PC-3 (cell line): ENCODE measurements around the gene FBXO27. TPM values are rescaled to one million over a fixed set of nuclear protein-coding genes. Genes with fewer than 3 reads are reported as not detected.
"Not testable (repeated sequence)": the region's sequence is repeated elsewhere in the genome, so short reads cannot be mapped to it uniquely, and the experiment has no call there.

Experiments
- ATAC-seq: fragments of 200-7000 bp; cut with Tn5 transposase; 2 replicates; pipeline ENCODE4 v1.9.1; 2020; ENCODE audit warnings: mild to moderate bottlenecking, moderate library complexity
- BruUV-seq: library from RNA; stranded (reverse); fragments of 400-500 nt; replicated peaks from 2 replicates; lab custom pipeline; 2021; lab: Mats Ljungman, UMichigan
- CTCF ChIA-PET: fragments of 300-600 bp; sonication (Branson Sonifier 250); formaldehyde crosslinking; loops from one replicate; lab custom pipeline; 2022; ENCODE audit warnings: antibody characterized with exemption; lab: Charles Lee
- POLR2A ChIA-PET: fragments of 300-600 bp; sonication (Branson Sonifier 250); formaldehyde crosslinking; loops from one replicate; lab custom pipeline; 2022; ENCODE audit warnings: antibody characterized with exemption; ENCODE audit not compliant: unreplicated experiment; lab: Charles Lee
- DNase-seq: peaks from one replicate; pipeline ENCODE4 v3.0.0-alpha.2; 2015
- H2AFZ ChIP-seq: fragments of 300-600 bp; sonication (generic); 2 replicates; pipeline ENCODE4 v1.6.0; 2016; ENCODE audit warnings: antibody characterized with exemption, low read length
- H3F3A ChIP-seq: fragments of 300-600 bp; sonication (generic); one replicate; pipeline ENCODE4 v1.6.0; 2017; ENCODE audit warnings: antibody characterized with exemption, low read length, control low read depth, mild to moderate bottlenecking; ENCODE audit not compliant: unreplicated experiment
- H3K27ac ChIP-seq: fragments of 300-600 bp; sonication (generic); 2 replicates; pipeline ENCODE4 v1.5.1; 2016; ENCODE audit warnings: mild to moderate bottlenecking, low read length
- H3K27me3 ChIP-seq: fragments of 300-600 bp; sonication (generic); 2 replicates; pipeline ENCODE4 v1.6.1; 2016; ENCODE audit warnings: low read length, mixed read lengths
- H3K36me3 ChIP-seq: fragments of 300-600 bp; sonication (generic); 2 replicates; pipeline ENCODE4 v1.6.1; 2016; ENCODE audit warnings: low read depth, mixed run types, low read length, mixed read lengths
- H3K4me1 ChIP-seq: fragments of 300-600 bp; sonication (generic); 2 replicates; pipeline ENCODE4 v1.5.1; 2016; ENCODE audit warnings: low read length; ENCODE audit not compliant: insufficient read depth
- H3K4me2 ChIP-seq: fragments of 300-600 bp; sonication (generic); 2 replicates; pipeline ENCODE4 v1.6.0; 2016; ENCODE audit warnings: low read length
- H3K4me3 ChIP-seq: fragments of 300-600 bp; sonication (generic); 2 replicates; pipeline ENCODE4 v1.5.1; 2016; ENCODE audit warnings: mild to moderate bottlenecking, low read length, mixed read lengths
- H3K79me2 ChIP-seq: fragments of 300-600 bp; sonication (generic); 2 replicates; pipeline ENCODE4 v1.6.1; 2017; ENCODE audit warnings: low read length, mixed read lengths
- H3K9ac ChIP-seq: fragments of 300-600 bp; sonication (generic); 2 replicates; pipeline ENCODE4 v1.6.0; 2016; ENCODE audit warnings: mild to moderate bottlenecking, low read length
- H3K9me2 ChIP-seq: fragments of 300-600 bp; sonication (generic); replicated peaks from 2 replicates; pipeline ENCODE4 v1.6.1; 2016; ENCODE audit warnings: mixed run types, low read length, mixed read lengths
- H3K9me3 ChIP-seq: fragments of 300-600 bp; sonication (generic); 2 replicates; pipeline ENCODE4 v1.6.1; 2016; ENCODE audit warnings: low read length, mixed read lengths
- H4K20me1 ChIP-seq: fragments of 300-600 bp; sonication (generic); 2 replicates; pipeline ENCODE4 v1.6.1; 2016; ENCODE audit warnings: low read length, mixed read lengths
- EZH2 ChIP-seq: fragments of 300-600 bp; sonication (generic); IDR thresholded peaks from one replicate; pipeline ENCODE4 v1.6.1; 2017; ENCODE audit warnings: antibody characterized with exemption, mild to moderate bottlenecking, low read length; ENCODE audit not compliant: unreplicated experiment
- EZH2phosphoT487 ChIP-seq: fragments of 300-600 bp; sonication (generic); IDR thresholded peaks from 2 replicates; pipeline ENCODE4 v1.6.1; 2018; ENCODE audit warnings: mild to moderate bottlenecking, antibody characterized with exemption, low read length, borderline replicate concordance
- intact Hi-C: fragments of 100-400 bp; cut with micrococcal nuclease; formaldehyde crosslinking; loops from 2 replicates; pipeline ENCODE4 v1.9.0; 2023
- total RNA-seq: library from RNA; depleted of rRNA; stranded (reverse); fragments of >200 nt; gene quantifications from 2 replicates; pipeline ENCODE4 v1.2.3, GENCODE V29; 2014
- TF ChIP-seq, protein P1 (sequence below): fragments of 300-600 bp; sonication (generic); conservative IDR thresholded peaks from 2 replicates; pipeline ENCODE4 v1.5.1; 2017; ENCODE audit warnings: antibody characterized with exemption, low read depth, mild to moderate bottlenecking, low read length

FBXO27 gene
- total RNA-seq, 1 experiment from 2014 or later = 7.1 TPM

DNA sequence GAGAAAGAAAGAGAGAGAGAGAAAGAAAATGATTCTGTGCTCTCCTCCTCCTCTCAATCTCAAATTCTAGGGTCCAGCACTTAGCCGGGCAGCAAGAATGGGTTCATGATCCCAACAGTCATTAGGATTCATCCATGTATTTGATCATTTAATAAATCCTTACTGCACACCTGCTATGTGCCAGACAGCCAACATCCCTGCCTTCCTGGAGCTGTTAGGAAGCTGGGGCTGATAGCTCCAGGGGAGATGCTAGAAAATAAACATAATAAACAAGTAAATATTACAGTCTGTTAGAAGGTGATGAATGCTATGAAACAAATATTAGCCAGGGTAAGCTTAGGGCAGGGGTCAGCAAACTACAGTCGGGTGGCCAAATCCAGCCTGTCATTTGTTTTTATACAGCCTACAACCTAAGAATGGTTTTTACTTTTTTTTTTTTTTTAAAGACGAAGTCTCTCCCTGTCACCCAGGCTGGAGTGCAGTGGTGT is 41.9 kb upstream of the FBXO27 start:
- H3K27me3 ChIP-seq = no peaks in the 10 kb centered on the region
- BruUV-seq = TSS peak; percentile 97
- no peaks in the 10 kb centered on the region for H4K20me1 ChIP-seq
- ATAC-seq = no peak
- peak overlapping the region; percentile 52 for H2AFZ ChIP-seq
- H3K9me2 ChIP-seq = no peaks in the 10 kb centered on the region
- peaks cover 10% of the 10 kb centered on the region for H3K79me2 ChIP-seq
- ChIA-PET CTCF (no interaction called here), POLR2A (interaction anchor here (0.6 kb wide), 2 partner anchors 125 to 143 kb away, joined by 5 to 6 read pairs; partner anchors contain the start of genes MRPS12 and SARS2)
- H3K4me1 ChIP-seq = peaks cover 30% of the 10 kb centered on the region
- no peaks in the 10 kb centered on the region for H3F3A ChIP-seq
- H3K27ac ChIP-seq = peak overlapping the region; percentile 98
- peak overlapping the region; percentile 80 for H3K9ac ChIP-seq
- TF ChIP-seq EZH2 = no peak
- TF ChIP-seq, protein P1, sequence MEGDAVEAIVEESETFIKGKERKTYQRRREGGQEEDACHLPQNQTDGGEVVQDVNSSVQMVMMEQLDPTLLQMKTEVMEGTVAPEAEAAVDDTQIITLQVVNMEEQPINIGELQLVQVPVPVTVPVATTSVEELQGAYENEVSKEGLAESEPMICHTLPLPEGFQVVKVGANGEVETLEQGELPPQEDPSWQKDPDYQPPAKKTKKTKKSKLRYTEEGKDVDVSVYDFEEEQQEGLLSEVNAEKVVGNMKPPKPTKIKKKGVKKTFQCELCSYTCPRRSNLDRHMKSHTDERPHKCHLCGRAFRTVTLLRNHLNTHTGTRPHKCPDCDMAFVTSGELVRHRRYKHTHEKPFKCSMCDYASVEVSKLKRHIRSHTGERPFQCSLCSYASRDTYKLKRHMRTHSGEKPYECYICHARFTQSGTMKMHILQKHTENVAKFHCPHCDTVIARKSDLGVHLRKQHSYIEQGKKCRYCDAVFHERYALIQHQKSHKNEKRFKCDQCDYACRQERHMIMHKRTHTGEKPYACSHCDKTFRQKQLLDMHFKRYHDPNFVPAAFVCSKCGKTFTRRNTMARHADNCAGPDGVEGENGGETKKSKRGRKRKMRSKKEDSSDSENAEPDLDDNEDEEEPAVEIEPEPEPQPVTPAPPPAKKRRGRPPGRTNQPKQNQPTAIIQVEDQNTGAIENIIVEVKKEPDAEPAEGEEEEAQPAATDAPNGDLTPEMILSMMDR = no peak
- TF ChIP-seq EZH2phosphoT487 = no peak
- no peaks in the 10 kb centered on the region for H3K9me3 ChIP-seq
- DNase-seq = no peak
- no peak overlapping the region for H3K4me3 ChIP-seq
- H3K36me3 ChIP-seq = no peaks in the 10 kb centered on the region
- H3K4me2 ChIP-seq = peak overlapping the region; percentile 51; the same call in 1 of the 2 replicates
- intact Hi-C loops = no loop called here

DNA sequence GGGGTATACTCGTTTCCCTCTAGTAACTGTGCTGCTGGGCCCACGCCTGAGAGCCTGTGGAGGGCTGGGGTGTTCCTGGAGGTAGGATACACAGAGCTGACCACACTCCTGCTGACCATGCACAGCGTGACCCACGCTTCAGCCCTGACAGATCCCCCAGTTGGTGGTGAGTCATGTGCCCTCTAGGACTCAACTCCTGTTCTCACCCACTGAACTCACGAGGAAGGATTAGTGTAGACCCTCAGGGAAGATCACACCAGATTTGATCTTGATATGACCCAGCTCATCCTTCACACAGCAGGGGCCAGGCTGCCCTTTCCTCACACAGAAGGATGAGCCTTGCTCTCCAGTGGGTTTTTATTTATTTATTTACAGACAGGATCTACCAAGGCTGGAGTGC is 38.5 kb upstream of the FBXO27 start:
- Histone ChIP-seq H3K4me1 (peaks cover 15% of the 10 kb centered on the region), H3K36me3 (no peaks in the 10 kb centered on the region), H3K4me3 (no peak overlapping the region), H3K9me3 (no peaks in the 10 kb centered on the region), H3K4me2 (no peak overlapping the region), H3K9ac (no peak overlapping the region), H2AFZ (no peak overlapping the region), H3K9me2 (no peaks in the 10 kb centered on the region), H3K27ac (no peak overlapping the region), H3K79me2 (no peaks in the 10 kb centered on the region), H3F3A (no peaks in the 10 kb centered on the region), H4K20me1 (no peaks in the 10 kb centered on the region), H3K27me3 (no peaks in the 10 kb centered on the region)
- ATAC-seq = no peak
- POLR2A ChIA-PET = no interaction called here
- intact Hi-C loops = no loop called here
- no TSS peak for BruUV-seq
- DNase-seq = no peak
- TF ChIP-seq EZH2 (no peak), EZH2phosphoT487 (no peak)
- TF ChIP-seq, protein P1 = no peak
- CTCF ChIA-PET = no interaction called here

DNA sequence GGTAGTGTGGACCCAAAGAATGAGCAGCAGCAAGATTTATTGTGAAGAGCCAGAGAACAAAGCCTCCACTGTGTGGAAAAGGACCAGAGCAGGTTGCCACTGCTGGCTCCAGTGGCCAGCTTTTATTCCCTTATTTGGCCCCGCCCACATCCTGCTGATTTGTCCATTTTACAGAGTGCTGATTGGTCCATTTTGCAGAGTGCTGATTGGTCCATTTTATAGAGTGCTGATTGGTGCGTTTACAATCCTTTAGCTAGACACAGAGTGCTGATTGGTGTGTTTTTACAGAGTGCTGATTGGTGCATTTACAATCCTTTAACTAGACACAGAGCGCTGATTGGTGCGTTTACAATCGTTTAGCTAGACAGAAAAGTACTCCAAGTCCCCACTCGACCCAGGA is 35.9 kb upstream of the FBXO27 start:
- H3F3A ChIP-seq, H3K4me1 ChIP-seq, H2AFZ ChIP-seq, H3K36me3 ChIP-seq, DNase-seq, H3K9ac ChIP-seq, H3K27ac ChIP-seq, H3K9me2 ChIP-seq, POLR2A ChIA-PET, CTCF ChIA-PET, H4K20me1 ChIP-seq, H3K27me3 ChIP-seq, BruUV-seq, H3K79me2 ChIP-seq, intact Hi-C loops, H3K4me2 ChIP-seq, H3K4me3 ChIP-seq, ATAC-seq, H3K9me3 ChIP-seq: not testable (repeated sequence)
